Measurements from ENCODE around the gene USP4. TPM values are rescaled to one million over a fixed set of nuclear protein-coding genes. Genes with fewer than 3 reads are reported as not detected.

Gene USP4
- total and polyA plus RNA-seq, 2 donors (not counting 1 experiment from before 2014, with no cell fraction given) = 60.3 to 116 TPM

DNA sequence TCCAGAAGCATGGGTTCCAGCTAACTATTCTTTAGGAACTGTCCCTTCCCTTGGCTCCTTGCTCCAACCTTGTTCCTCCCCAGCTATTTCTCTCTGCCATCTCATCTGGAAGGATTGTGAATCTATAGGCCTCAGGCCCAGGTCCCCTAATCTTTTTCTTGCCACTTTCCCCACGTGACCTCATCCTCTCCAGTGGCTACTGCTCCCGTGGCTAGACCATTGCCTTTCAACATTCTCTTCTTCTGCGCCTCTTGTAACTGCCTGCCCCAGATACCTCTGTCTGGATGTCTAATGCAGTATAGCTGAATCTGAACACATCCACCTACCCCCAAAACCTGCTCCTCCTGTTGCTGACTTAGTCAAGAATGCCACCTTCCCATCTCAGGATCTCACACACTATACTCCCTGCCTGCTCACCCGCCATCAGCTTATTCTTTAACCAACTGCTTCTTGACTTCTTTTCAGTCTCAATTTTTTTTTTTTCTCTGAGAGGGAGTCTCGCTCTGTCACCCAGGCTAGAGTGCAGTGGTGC lies 13.1 kb upstream of the USP4 start:
- intact Hi-C loops (cut with micrococcal nuclease) = no loop called here
- peaks cover 54% of the 10 kb centered on the region for H3K79me2 ChIP-seq (ENCODE audit: control insufficient read depth, insufficient read depth, low read length)
- no peak overlapping the region for H3K4me3 ChIP-seq (ENCODE audit: control extremely low read depth in 1 of 5, extremely low read depth in 1 of 5, insufficient read depth in 1 of 5, low read depth in 2 of 5, low read length in 4 of 5)
- no peaks in the 10 kb centered on the region for H3K9me3 Mint-ChIP-seq (ENCODE audit: insufficient read depth)
- CTCF ChIA-PET = interaction anchor here (0.7 to 4.6 kb wide), 6 partner anchors 8 to 96 kb away, joined by 3 to 24 read pairs (median 5); partner anchors contain the start of gene USP4
- TF ChIP-seq EZH2 (IDR thresholded peaks at IDR 0.05; ENCODE audit: borderline replicate concordance, insufficient read depth, low read depth, low read length, poor library complexity, severe bottlenecking) = no peak
- TF ChIP-seq, protein P1, sequence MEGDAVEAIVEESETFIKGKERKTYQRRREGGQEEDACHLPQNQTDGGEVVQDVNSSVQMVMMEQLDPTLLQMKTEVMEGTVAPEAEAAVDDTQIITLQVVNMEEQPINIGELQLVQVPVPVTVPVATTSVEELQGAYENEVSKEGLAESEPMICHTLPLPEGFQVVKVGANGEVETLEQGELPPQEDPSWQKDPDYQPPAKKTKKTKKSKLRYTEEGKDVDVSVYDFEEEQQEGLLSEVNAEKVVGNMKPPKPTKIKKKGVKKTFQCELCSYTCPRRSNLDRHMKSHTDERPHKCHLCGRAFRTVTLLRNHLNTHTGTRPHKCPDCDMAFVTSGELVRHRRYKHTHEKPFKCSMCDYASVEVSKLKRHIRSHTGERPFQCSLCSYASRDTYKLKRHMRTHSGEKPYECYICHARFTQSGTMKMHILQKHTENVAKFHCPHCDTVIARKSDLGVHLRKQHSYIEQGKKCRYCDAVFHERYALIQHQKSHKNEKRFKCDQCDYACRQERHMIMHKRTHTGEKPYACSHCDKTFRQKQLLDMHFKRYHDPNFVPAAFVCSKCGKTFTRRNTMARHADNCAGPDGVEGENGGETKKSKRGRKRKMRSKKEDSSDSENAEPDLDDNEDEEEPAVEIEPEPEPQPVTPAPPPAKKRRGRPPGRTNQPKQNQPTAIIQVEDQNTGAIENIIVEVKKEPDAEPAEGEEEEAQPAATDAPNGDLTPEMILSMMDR (IDR thresholded peaks at IDR 0.05) = no peak
- no peaks in the 10 kb centered on the region for H3K27me3 Mint-ChIP-seq
- H3K27me3 ChIP-seq (replicated peaks in 1 of 4; ENCODE audit: control extremely low read depth in 1 of 4, control insufficient read depth in 3 of 4, insufficient read depth in 4 of 4, low read length in 3 of 4) = no peaks in the 10 kb centered on the region
- H2AFZ ChIP-seq (ENCODE audit: insufficient read depth, low read depth, low read length, poor library complexity, severe bottlenecking) = no peak overlapping the region
- ATAC-seq (ENCODE audit: low read depth) = no peak
- no peaks in the 10 kb centered on the region for H3K9me3 ChIP-seq (ENCODE audit: control extremely low read depth in 1 of 3, control insufficient read depth in 2 of 3, insufficient read depth in 1 of 3, low read length in 2 of 3)
- H3K4me1 ChIP-seq (ENCODE audit: control insufficient read depth in 2 of 2, insufficient read depth in 2 of 2, low read length in 2 of 2) = peaks cover 32 to 52% of the 10 kb centered on the region in 2 donors
- DNase-seq = no peak
- peak overlapping the region in 1 of 2 donors; percentile 13 for H3K27ac ChIP-seq (ENCODE audit: low read length in 2 of 2)
- 89% methylated on average over 4 of the region's 5 CpGs for WGBS (ENCODE audit: insufficient coverage)
- H3K36me3 ChIP-seq (replicated peaks in 1 of 2; ENCODE audit: control extremely low read depth in 1 of 2, control insufficient read depth in 1 of 2, extremely low read depth in 1 of 2, insufficient read depth in 2 of 2, low read length in 1 of 2) = peaks cover 0 to 15% of the 10 kb centered on the region in 2 experiments
- H3K9ac ChIP-seq (ENCODE audit: low read length) = no peak overlapping the region
- no peaks in the 10 kb centered on the region for H4K20me1 ChIP-seq (ENCODE audit: control insufficient read depth, insufficient read depth, low read length, poor library complexity, severe bottlenecking)
- POLR2A ChIA-PET = interaction anchor here (1.0 kb wide), 1 partner anchor 12 kb away, joined by 3 read pairs; no protein-coding TSS in a partner anchor
- H3K4me1 Mint-ChIP-seq = peaks cover 47% of the 10 kb centered on the region
- H3K27ac Mint-ChIP-seq = peak overlapping the region; percentile 60
- no peak overlapping the region for H3K4me3 Mint-ChIP-seq
- no peak overlapping the region for H3K4me2 ChIP-seq (replicated peaks; ENCODE audit: low read depth, low read length, poor library complexity, severe bottlenecking)

DNA sequence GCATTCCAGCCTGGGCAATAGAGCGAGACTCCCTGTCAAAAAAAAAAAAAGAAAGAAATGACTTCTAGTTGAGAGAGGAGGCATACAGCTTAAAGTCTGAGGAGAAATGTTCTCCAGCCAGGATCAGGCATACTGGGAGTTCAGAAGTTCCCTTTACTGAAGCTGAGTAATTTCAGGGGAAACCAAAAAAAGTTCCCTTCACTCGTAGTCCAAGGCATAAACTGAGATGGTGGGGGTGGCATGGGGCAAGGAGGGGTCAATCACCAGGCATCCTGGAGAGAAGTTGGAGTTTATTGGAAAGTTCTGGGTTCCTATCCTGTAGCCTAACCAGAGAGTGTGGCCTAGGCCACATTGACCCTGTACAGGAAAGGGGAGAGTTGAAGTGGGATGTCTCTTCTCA lies 12.4 kb upstream of the USP4 start:
- POLR2A ChIA-PET = interaction anchor here (0.7 to 1.0 kb wide), 2 partner anchors 12 to 14 kb away, joined by 3 to 4 read pairs; no protein-coding TSS in a partner anchor
- peak overlapping the region; percentile 13 to 29 for H3K27ac ChIP-seq (ENCODE audit: low read length in 2 of 2)
- H3K4me1 ChIP-seq (ENCODE audit: control insufficient read depth in 2 of 2, insufficient read depth in 2 of 2, low read length in 2 of 2) = peaks cover 34 to 51% of the 10 kb centered on the region in 2 donors
- H3K4me2 ChIP-seq (replicated peaks; ENCODE audit: low read depth, low read length, poor library complexity, severe bottlenecking) = peak overlapping the region; percentile 51
- TF ChIP-seq, protein P1 (IDR thresholded peaks at IDR 0.05) = no peak
- no peak for TF ChIP-seq EZH2 (IDR thresholded peaks at IDR 0.05; ENCODE audit: borderline replicate concordance, insufficient read depth, low read depth, low read length, poor library complexity, severe bottlenecking)
- H4K20me1 ChIP-seq (ENCODE audit: control insufficient read depth, insufficient read depth, low read length, poor library complexity, severe bottlenecking) = no peaks in the 10 kb centered on the region
- H3K79me2 ChIP-seq (ENCODE audit: control insufficient read depth, insufficient read depth, low read length) = peaks cover 54% of the 10 kb centered on the region
- H3K9me3 ChIP-seq (ENCODE audit: control extremely low read depth in 1 of 3, control insufficient read depth in 2 of 3, insufficient read depth in 1 of 3, low read length in 2 of 3) = no peaks in the 10 kb centered on the region
- H3K4me3 Mint-ChIP-seq = no peak overlapping the region
- intact Hi-C loops (cut with micrococcal nuclease) = no loop called here
- no peaks in the 10 kb centered on the region for H3K27me3 Mint-ChIP-seq
- CTCF ChIA-PET = interaction anchor here (0.7 to 4.6 kb wide), 5 partner anchors 10 to 97 kb away, joined by 3 to 24 read pairs (median 3); partner anchors contain the start of gene USP4
- 89% methylated on average over 1 of the region's 2 CpGs for WGBS (ENCODE audit: insufficient coverage)
- H2AFZ ChIP-seq (ENCODE audit: insufficient read depth, low read depth, low read length, poor library complexity, severe bottlenecking) = no peak overlapping the region
- H3K9me3 Mint-ChIP-seq (ENCODE audit: insufficient read depth) = no peaks in the 10 kb centered on the region
- H3K27me3 ChIP-seq (replicated peaks in 1 of 4; ENCODE audit: control extremely low read depth in 1 of 4, control insufficient read depth in 3 of 4, insufficient read depth in 4 of 4, low read length in 3 of 4) = no peaks in the 10 kb centered on the region
- H3K4me3 ChIP-seq (ENCODE audit: control extremely low read depth in 1 of 5, extremely low read depth in 1 of 5, insufficient read depth in 1 of 5, low read depth in 2 of 5, low read length in 4 of 5) = no peak overlapping the region
- DNase-seq (no peak), ATAC-seq (ENCODE audit: low read depth) (no peak)
- H3K9ac ChIP-seq (ENCODE audit: low read length) = peak overlapping the region; percentile 13
- peaks cover 0 to 15% of the 10 kb centered on the region in 2 experiments for H3K36me3 ChIP-seq (replicated peaks in 1 of 2; ENCODE audit: control extremely low read depth in 1 of 2, control insufficient read depth in 1 of 2, extremely low read depth in 1 of 2, insufficient read depth in 2 of 2, low read length in 1 of 2)
- H3K27ac Mint-ChIP-seq = peak overlapping the region; percentile 60
- peaks cover 45% of the 10 kb centered on the region for H3K4me1 Mint-ChIP-seq
